ENCODE measurements around the gene SPOCK2. TPM values are rescaled to one million over a fixed set of nuclear protein-coding genes. Genes with fewer than 3 reads are reported as not detected.
A peak's percentile ranks its signal among the peaks of the same experiment; 100 is the strongest.

SPOCK2 gene
- total RNA-seq, 1 donor from 2014 or later = 8.6 TPM

DNA sequence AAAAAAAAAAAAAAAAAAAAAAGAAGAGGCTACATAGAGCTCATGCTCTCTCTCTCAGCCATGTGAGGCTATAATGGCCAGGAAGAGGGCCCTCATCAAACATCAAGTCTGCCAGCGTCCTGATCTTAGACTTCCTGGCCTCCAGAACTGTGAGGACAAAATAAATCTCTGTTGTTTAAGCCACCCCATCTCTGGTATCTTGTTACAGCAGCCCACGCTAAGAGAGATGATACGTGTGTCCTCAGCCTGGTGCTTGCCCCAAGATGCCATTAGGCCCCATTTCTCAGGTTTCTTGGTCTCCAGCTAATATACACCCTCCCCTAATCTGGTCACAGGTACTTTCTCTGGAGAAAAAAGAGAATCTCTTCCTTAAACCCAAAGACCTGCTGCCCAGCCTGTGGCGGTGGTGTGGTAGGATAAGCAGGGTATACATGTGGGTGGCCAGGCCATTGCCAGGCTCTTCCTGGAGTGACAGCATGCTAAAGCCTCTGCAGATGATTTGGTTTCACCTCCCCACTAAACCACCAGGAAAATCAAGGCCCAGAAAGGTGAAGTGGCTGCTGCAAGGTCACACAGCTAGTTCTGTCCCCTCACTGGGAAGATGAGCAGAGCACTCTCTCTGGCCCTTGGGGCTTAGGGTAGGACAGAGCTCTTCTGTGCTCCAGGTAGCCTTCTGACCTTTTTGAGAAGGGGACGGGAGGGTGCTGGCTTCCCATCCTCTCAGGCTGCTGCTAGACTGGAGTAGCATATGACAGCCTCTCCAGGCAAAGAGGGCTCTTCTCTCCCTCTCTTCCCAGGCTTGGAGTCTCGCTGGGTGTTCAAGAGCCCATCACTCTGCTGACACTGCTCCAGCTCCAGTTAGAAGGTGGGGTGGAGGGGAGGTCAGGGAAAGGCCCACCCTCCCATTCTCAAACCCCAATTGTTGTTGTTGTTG lies 5.2 kb downstream of the SPOCK2 start:
- H3K4me1 ChIP-seq = peaks cover 32% of the 10 kb centered on the region
- no peaks in the 10 kb centered on the region for H3K9me3 ChIP-seq (replicated peaks)
- no peak for DNase-seq
- no peak overlapping the region for H3K4me3 ChIP-seq
- H3K27ac ChIP-seq (replicated peaks) = peak overlapping the region; percentile 44
- TF ChIP-seq, protein P1, sequence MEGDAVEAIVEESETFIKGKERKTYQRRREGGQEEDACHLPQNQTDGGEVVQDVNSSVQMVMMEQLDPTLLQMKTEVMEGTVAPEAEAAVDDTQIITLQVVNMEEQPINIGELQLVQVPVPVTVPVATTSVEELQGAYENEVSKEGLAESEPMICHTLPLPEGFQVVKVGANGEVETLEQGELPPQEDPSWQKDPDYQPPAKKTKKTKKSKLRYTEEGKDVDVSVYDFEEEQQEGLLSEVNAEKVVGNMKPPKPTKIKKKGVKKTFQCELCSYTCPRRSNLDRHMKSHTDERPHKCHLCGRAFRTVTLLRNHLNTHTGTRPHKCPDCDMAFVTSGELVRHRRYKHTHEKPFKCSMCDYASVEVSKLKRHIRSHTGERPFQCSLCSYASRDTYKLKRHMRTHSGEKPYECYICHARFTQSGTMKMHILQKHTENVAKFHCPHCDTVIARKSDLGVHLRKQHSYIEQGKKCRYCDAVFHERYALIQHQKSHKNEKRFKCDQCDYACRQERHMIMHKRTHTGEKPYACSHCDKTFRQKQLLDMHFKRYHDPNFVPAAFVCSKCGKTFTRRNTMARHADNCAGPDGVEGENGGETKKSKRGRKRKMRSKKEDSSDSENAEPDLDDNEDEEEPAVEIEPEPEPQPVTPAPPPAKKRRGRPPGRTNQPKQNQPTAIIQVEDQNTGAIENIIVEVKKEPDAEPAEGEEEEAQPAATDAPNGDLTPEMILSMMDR (IDR thresholded peaks at IDR 0.05; ENCODE audit: borderline replicate concordance) = no peak
- no peaks in the 10 kb centered on the region for H3K36me3 ChIP-seq
- intact Hi-C loops (cut with micrococcal nuclease) = no loop called here
- H3K27me3 ChIP-seq (ENCODE audit: low read depth) = peaks cover 9% of the 10 kb centered on the region

DNA sequence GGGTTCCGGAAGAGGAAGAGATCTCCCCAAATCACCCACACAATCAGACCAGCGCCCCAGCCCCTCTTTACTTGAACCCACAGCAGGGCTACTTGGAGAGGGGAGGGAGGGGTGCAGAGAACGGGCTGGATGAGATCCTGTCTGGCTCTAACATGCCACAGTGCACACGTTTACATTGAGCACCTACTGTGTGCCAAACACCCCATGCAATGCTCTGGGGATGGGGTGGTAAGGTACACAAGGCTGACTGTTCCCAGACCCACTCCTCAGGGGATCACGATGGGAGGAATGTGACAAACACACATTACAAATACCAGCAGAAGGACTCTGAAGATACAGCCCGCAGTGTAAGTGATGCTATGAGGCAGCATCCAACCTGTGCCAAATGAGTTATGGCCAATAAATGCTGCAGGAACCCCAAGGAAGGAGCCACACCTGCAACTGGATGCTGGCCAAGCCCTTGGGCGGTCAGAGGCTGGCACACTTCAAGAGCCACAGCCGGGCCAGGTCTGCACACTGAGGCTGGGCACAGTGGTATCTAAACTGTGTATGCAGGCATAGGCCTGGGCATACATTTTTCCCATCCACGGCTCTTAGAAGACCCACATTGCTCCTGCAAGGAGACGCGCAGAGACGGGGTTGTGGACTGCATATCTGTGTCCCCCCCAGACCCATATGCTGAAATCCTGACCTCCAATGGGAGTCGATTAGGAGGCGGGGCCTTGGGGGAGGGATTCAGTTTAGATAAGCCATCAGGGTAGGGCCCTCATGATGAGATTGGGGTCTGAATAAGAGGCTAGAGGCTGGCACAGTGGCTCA lies 6.4 kb downstream of the SPOCK2 start:
- DNase-seq = no peak
- H3K27me3 ChIP-seq (ENCODE audit: low read depth) = no peaks in the 10 kb centered on the region
- TF ChIP-seq, protein P1 (IDR thresholded peaks at IDR 0.05; ENCODE audit: borderline replicate concordance) = no peak
- no peak overlapping the region for H3K27ac ChIP-seq (replicated peaks)
- peaks cover 22% of the 10 kb centered on the region for H3K4me1 ChIP-seq
- no peaks in the 10 kb centered on the region for H3K36me3 ChIP-seq
- H3K9me3 ChIP-seq (replicated peaks) = no peaks in the 10 kb centered on the region
- H3K4me3 ChIP-seq = no peak overlapping the region
- intact Hi-C loops (cut with micrococcal nuclease) = no loop called here

DNA sequence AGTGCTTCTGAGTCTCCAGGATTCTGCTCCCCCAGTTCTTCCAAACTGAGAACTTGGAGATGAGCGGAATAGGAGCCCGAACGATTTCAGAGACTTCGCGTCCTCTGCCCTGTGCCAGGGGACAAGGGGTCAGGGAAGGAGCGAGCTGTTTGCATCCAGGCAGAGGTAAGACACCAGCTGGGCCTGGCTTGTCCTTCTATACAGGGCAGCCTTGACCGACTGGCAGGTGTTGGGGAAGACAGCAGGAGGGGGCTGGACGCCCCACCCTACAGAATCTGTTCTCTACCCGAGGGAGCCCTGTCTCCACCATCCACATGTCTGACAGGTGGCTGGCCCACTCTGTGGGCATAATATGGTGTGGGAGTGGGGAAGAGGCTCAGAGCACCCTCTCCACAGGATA lies 7.1 kb downstream of the SPOCK2 start:
- no peak overlapping the region for H3K4me3 ChIP-seq
- no peaks in the 10 kb centered on the region for H3K36me3 ChIP-seq
- DNase-seq = no peak
- H3K27me3 ChIP-seq (ENCODE audit: low read depth) = no peaks in the 10 kb centered on the region
- TF ChIP-seq, protein P1 (IDR thresholded peaks at IDR 0.05; ENCODE audit: borderline replicate concordance) = no peak
- peaks cover 15% of the 10 kb centered on the region for H3K4me1 ChIP-seq
- H3K9me3 ChIP-seq (replicated peaks) = no peaks in the 10 kb centered on the region
- intact Hi-C loops (cut with micrococcal nuclease) = no loop called here
- no peak overlapping the region for H3K27ac ChIP-seq (replicated peaks)

DNA sequence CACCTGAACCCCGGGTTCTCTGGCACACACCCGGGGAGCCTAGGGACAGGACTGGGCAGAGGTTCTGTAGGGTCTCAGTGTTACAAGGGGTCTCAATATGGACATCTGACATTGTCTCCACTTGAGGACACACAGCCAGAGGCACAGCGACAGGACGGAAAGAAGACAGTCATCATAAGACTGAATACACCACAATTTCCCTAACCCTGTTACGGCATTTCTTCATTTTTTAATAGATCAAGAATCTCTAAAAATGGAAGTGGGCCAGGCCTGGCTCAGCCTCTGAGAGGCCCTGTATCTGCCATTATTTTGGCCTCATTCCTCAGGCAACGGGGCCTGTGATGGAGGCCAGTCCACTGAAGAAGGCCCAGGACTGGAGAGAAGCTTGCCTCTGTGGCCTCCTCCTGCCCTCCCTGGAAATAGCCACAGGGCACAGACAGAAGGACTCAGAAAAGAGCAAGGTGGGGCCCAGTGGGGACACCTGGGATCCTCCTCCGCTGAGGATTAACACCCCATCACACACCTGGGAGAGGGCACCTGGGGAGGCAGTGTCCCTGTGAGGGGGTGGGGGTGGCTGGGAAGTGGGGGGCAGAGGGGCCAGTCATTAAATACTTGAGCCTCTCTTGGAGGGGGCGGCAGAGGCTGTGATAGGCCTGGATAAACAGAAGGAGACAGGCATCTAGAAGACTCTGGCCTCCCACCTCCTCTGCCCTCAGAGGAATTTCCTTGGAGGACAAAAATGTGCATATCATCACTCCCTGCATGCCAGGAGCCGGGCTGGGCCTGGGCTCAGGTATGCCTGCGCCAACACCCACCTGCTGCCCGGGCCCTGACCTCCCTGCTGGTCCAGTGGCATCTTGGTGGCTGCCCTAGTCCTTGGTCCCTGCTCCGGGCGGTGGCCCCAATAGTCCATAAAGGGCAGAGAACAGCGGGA lies 8.0 kb downstream of the SPOCK2 start:
- intact Hi-C loops (cut with micrococcal nuclease) = no loop called here
- Histone ChIP-seq H3K4me1 (peaks cover 9% of the 10 kb centered on the region), H3K27ac (replicated peaks) (no peak overlapping the region), H3K27me3 (ENCODE audit: low read depth) (no peaks in the 10 kb centered on the region), H3K9me3 (replicated peaks) (no peaks in the 10 kb centered on the region), H3K36me3 (no peaks in the 10 kb centered on the region), H3K4me3 (no peak overlapping the region)
- TF ChIP-seq, protein P1 (IDR thresholded peaks at IDR 0.05; ENCODE audit: borderline replicate concordance) = no peak
- DNase-seq = no peak

DNA sequence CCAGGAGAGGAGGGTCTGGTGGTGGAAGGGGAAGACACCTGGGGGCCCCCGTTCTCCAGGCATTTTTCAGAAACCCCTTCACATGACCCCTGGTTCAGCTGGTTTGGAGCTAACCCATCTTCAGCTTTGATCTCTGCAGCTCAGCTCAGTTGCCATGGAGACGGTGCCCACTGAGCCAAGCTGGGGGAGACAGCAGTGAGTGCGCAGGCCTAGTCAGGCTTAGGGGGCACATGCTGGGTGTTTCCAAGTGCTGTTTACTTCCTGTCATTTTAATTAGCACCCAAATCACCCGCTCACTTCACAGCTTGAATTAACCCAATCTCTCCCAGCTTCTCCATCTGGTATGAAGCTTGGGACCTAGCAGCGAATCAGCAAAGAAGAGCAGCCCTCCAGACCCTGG lies 9.0 kb downstream of the SPOCK2 start:
- no peaks in the 10 kb centered on the region for H3K27me3 ChIP-seq (ENCODE audit: low read depth)
- no peak overlapping the region for H3K27ac ChIP-seq (replicated peaks)
- DNase-seq = no peak
- H3K9me3 ChIP-seq (replicated peaks) = no peaks in the 10 kb centered on the region
- H3K4me1 ChIP-seq = peaks cover 9% of the 10 kb centered on the region
- no peak overlapping the region for H3K4me3 ChIP-seq
- intact Hi-C loops (cut with micrococcal nuclease) = no loop called here
- no peaks in the 10 kb centered on the region for H3K36me3 ChIP-seq
- TF ChIP-seq, protein P1 (IDR thresholded peaks at IDR 0.05; ENCODE audit: borderline replicate concordance) = no peak
